ENCODE data around the gene RXRG.

The RXRG gene

GRCh38 chr1:165411396-165411795 is 33.5 kb downstream of the RXRG start:
- H3K4me1 Mint-ChIP-seq = no peaks in the 10 kb centered on the region
- H3K9me3 Mint-ChIP-seq = no peaks in the 10 kb centered on the region
- DNase-seq (no peak), ATAC-seq (no peak)
- H3K4me3 Mint-ChIP-seq = no peak overlapping the region
- no peaks in the 10 kb centered on the region for H3K36me3 Mint-ChIP-seq (ENCODE audit: low read depth)
- no peak overlapping the region for H3K27ac Mint-ChIP-seq
- peaks cover 38% of the 10 kb centered on the region for H3K27me3 Mint-ChIP-seq

GRCh38 chr1:165409657-165410358 is 35.1 kb downstream of the RXRG start:
- no peak overlapping the region for H3K4me3 Mint-ChIP-seq
- DNase-seq = no peak
- peaks cover 36% of the 10 kb centered on the region for H3K27me3 Mint-ChIP-seq
- no peaks in the 10 kb centered on the region for H3K9me3 Mint-ChIP-seq
- no peaks in the 10 kb centered on the region for H3K4me1 Mint-ChIP-seq
- H3K36me3 Mint-ChIP-seq (ENCODE audit: low read depth) = no peaks in the 10 kb centered on the region
- H3K27ac Mint-ChIP-seq = no peak overlapping the region
- no peak for ATAC-seq

DNA sequence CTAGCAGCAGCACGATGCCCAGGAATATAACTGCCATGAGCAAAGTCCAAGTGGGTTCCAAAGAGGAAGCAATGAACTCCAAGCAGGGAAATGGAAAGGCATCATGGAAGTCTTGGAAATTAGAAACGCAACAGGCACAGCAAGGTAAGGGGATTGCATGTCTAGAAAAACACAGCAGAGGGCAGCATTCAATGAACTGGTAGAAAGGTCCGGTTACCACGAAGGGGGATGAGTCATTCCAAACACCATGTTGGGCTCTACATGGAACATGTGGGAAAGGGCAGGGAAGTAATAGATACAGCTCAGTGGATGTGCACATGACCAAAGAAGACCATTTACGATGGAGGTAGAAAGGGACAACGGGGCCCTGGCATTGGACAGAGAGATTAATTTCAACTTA is 36.4 kb downstream of the RXRG start:
- Mint-ChIP-seq H3K4me3 (no peak overlapping the region), H3K36me3 (ENCODE audit: low read depth) (no peaks in the 10 kb centered on the region), H3K4me1 (no peaks in the 10 kb centered on the region), H3K27ac (no peak overlapping the region), H3K9me3 (no peaks in the 10 kb centered on the region), H3K27me3 (peaks cover 39% of the 10 kb centered on the region)
- no peak for ATAC-seq
- no peak for DNase-seq

- H3K27ac Mint-ChIP-seq = no peak overlapping the region
- H3K36me3 Mint-ChIP-seq (ENCODE audit: low read depth) = no peaks in the 10 kb centered on the region
- no peaks in the 10 kb centered on the region for H3K4me1 Mint-ChIP-seq
- no peak for DNase-seq
- H3K27me3 Mint-ChIP-seq = peaks cover 40% of the 10 kb centered on the region
- H3K4me3 Mint-ChIP-seq = no peak overlapping the region
- H3K9me3 Mint-ChIP-seq = no peaks in the 10 kb centered on the region
- no peak for ATAC-seq
Observed at GRCh38 chr1:165407398-165407797, 37.5 kb downstream of the RXRG start.

GRCh38 chr1:165403835-165404482 is 41.0 kb downstream of the RXRG start:
- H3K36me3 Mint-ChIP-seq (ENCODE audit: low read depth) = no peaks in the 10 kb centered on the region
- ATAC-seq = peak; percentile 63
- H3K27me3 Mint-ChIP-seq = peaks cover 39% of the 10 kb centered on the region
- no peak overlapping the region for H3K27ac Mint-ChIP-seq
- H3K9me3 Mint-ChIP-seq = no peaks in the 10 kb centered on the region
- H3K4me3 Mint-ChIP-seq = no peak overlapping the region
- no peaks in the 10 kb centered on the region for H3K4me1 Mint-ChIP-seq
- DNase-seq = peak; percentile 30

DNA sequence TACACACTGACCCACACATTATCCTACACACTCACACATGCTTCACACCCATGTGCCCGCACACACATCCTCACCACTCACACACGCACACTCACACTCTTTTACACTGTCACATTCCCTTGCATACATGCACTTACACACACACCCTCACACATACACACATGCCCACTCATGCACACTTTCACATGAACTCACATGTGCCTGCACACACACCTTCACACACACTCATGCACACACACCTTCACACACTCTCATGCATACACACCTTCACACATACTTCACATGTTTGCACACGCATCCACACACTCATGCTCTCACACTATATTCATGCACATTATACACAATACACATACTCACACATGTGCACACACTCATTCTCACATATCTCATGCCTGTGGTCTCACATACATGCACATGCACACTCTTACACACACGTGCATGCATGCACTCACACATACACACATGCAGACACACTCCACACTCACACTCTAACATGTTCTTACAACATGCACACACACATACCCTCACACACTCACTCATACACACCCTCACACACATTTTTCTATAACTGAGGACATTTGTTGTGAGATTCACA is 42.3 kb downstream of the RXRG start:
- no peaks in the 10 kb centered on the region for H3K4me1 Mint-ChIP-seq
- H3K9me3 Mint-ChIP-seq = no peaks in the 10 kb centered on the region
- peaks cover 33% of the 10 kb centered on the region for H3K27me3 Mint-ChIP-seq
- no peak overlapping the region for H3K27ac Mint-ChIP-seq
- ATAC-seq (no peak), DNase-seq (no peak)
- no peak overlapping the region for H3K4me3 Mint-ChIP-seq
- no peaks in the 10 kb centered on the region for H3K36me3 Mint-ChIP-seq (ENCODE audit: low read depth)

GRCh38 chr1:165397944-165398343 is 47.0 kb downstream of the RXRG start:
- Mint-ChIP-seq H3K4me3 (no peak overlapping the region), H3K4me1 (peaks cover 7% of the 10 kb centered on the region), H3K27me3 (peaks cover 58% of the 10 kb centered on the region), H3K27ac (no peak overlapping the region), H3K36me3 (ENCODE audit: low read depth) (peaks cover 2% of the 10 kb centered on the region), H3K9me3 (no peaks in the 10 kb centered on the region)
- ATAC-seq = peak; percentile 30
- DNase-seq = no peak

GRCh38 chr1:165395901-165396300 is 49.0 kb downstream of the RXRG start:
- Mint-ChIP-seq H3K4me3 (no peak overlapping the region), H3K9me3 (no peaks in the 10 kb centered on the region), H3K36me3 (ENCODE audit: low read depth) (peaks cover 3% of the 10 kb centered on the region), H3K4me1 (peaks cover 12% of the 10 kb centered on the region), H3K27me3 (peaks cover 71% of the 10 kb centered on the region), H3K27ac (no peak overlapping the region)
- ATAC-seq = no peak
- no peak for DNase-seq

- Mint-ChIP-seq H3K4me1 (peaks cover 12% of the 10 kb centered on the region), H3K27me3 (peaks cover 71% of the 10 kb centered on the region), H3K4me3 (no peak overlapping the region), H3K36me3 (ENCODE audit: low read depth) (peaks cover 3% of the 10 kb centered on the region), H3K9me3 (no peaks in the 10 kb centered on the region), H3K27ac (no peak overlapping the region)
- DNase-seq (no peak), ATAC-seq (no peak)
Observed at GRCh38 chr1:165395478-165395877, 49.4 kb downstream of the RXRG start.

GRCh38 chr1:165392634-165393571 is 52.0 kb downstream of the RXRG start:
- H3K27ac Mint-ChIP-seq = peak overlapping the region; percentile 96
- H3K36me3 Mint-ChIP-seq (ENCODE audit: low read depth) = peaks cover 3% of the 10 kb centered on the region
- H3K4me3 Mint-ChIP-seq = peak overlapping the region; percentile 74
- peaks cover 12% of the 10 kb centered on the region for H3K4me1 Mint-ChIP-seq
- peak; percentile 86 for DNase-seq
- peak; percentile 94 for ATAC-seq
- H3K27me3 Mint-ChIP-seq = peaks cover 76% of the 10 kb centered on the region
- no peaks in the 10 kb centered on the region for H3K9me3 Mint-ChIP-seq

- H3K36me3 Mint-ChIP-seq (ENCODE audit: low read depth) = peaks cover 3% of the 10 kb centered on the region
- ATAC-seq = peak; percentile 29
- H3K9me3 Mint-ChIP-seq = no peaks in the 10 kb centered on the region
- peaks cover 12% of the 10 kb centered on the region for H3K4me1 Mint-ChIP-seq
- DNase-seq = no peak
- H3K4me3 Mint-ChIP-seq = no peak overlapping the region
- H3K27ac Mint-ChIP-seq = no peak overlapping the region
- H3K27me3 Mint-ChIP-seq = peaks cover 74% of the 10 kb centered on the region
Observed at GRCh38 chr1:165389609-165390008, 55.3 kb downstream of the RXRG start.

DNA sequence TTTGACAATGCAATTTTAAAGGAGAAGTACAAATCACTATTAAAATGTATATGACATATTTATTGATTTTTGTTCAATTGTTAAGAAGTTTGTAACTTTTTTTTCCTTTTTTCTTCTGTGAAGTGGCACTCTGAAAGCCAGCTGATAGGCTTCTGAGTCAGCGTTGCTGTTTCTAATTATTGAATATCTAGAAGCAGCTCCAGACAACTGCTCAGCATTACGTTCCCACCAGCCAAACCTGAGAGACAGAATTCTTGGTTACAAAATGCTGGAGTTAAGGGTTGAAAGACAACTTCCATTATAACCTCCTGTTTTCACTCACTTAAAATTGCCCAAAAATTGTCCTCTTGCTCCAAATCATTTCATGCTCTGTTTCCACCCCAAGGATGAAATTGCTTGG is 57.0 kb downstream of the RXRG start:
- ATAC-seq (no peak), DNase-seq (no peak)
- Mint-ChIP-seq H3K4me1 (peaks cover 6% of the 10 kb centered on the region), H3K9me3 (no peaks in the 10 kb centered on the region), H3K36me3 (ENCODE audit: low read depth) (peaks cover 1% of the 10 kb centered on the region), H3K27ac (no peak overlapping the region), H3K27me3 (peaks cover 62% of the 10 kb centered on the region), H3K4me3 (no peak overlapping the region)

- no peak for DNase-seq
- no peak overlapping the region for H3K4me3 Mint-ChIP-seq
- peaks cover 1% of the 10 kb centered on the region for H3K4me1 Mint-ChIP-seq
- no peaks in the 10 kb centered on the region for H3K36me3 Mint-ChIP-seq (ENCODE audit: low read depth)
- H3K27me3 Mint-ChIP-seq = peaks cover 61% of the 10 kb centered on the region
- no peak for ATAC-seq
- H3K27ac Mint-ChIP-seq = no peak overlapping the region
- H3K9me3 Mint-ChIP-seq = no peaks in the 10 kb centered on the region
Observed at GRCh38 chr1:165387505-165387904, 57.4 kb downstream of the RXRG start.

- H3K27me3 Mint-ChIP-seq = peaks cover 58% of the 10 kb centered on the region
Observed at GRCh38 chr1:165383599-165384405, 61.1 kb downstream of the RXRG start.

More at GRCh38 chr1:165383599-165384405, 61.1 kb downstream of the RXRG start:
- no peaks in the 10 kb centered on the region for H3K4me1 Mint-ChIP-seq
- ATAC-seq = no peak
- no peak for DNase-seq
- H3K36me3 Mint-ChIP-seq (ENCODE audit: low read depth) = no peaks in the 10 kb centered on the region
- no peaks in the 10 kb centered on the region for H3K9me3 Mint-ChIP-seq
- no peak overlapping the region for H3K27ac Mint-ChIP-seq
- no peak overlapping the region for H3K4me3 Mint-ChIP-seq
